Stimulated activated CD4-positive, alpha-beta T cell treated with anti-CD3 and anti-CD28 coated beads, Interleukin-1b, Interleukin-23, amount 100 ng/mL, for 48 hours (primary cell): Measurements from ENCODE around the gene GLI2.

Experiments used
- DNase-seq: peaks from one replicate; pipeline ENCODE4 v3.0.0-alpha.2; 2020

GLI2 gene

GRCh38 chr2:120739438-120740090 lies 3.9 kb downstream of the GLI2 start:
- DNase-seq: no peak

GRCh38 chr2:120740375-120740764 lies 4.7 kb downstream of the GLI2 start:
- DNase-seq: no peak

- DNase-seq: no peak
Observed at GRCh38 chr2:120740765-120741524, 5.3 kb downstream of the GLI2 start.

- DNase-seq: no peak
Observed at GRCh38 chr2:120741571-120742561, 6.2 kb downstream of the GLI2 start.

GRCh38 chr2:120743657-120744056 lies 8.0 kb downstream of the GLI2 start:
- DNase-seq: no peak

- DNase-seq: no peak
Observed at GRCh38 chr2:120744817-120745216, 9.1 kb downstream of the GLI2 start.

- no peak for DNase-seq
Observed at GRCh38 chr2:120745420-120746111, 9.9 kb downstream of the GLI2 start.

GRCh38 chr2:120746144-120746543 lies 10.5 kb downstream of the GLI2 start:
- no peak for DNase-seq

GRCh38 chr2:120747281-120747680 lies 11.6 kb downstream of the GLI2 start:
- no peak for DNase-seq

- no peak for DNase-seq
Observed at GRCh38 chr2:120747706-120748105, 12.0 kb downstream of the GLI2 start.

- no peak for DNase-seq
Observed at GRCh38 chr2:120748310-120748709, 12.6 kb downstream of the GLI2 start.

GRCh38 chr2:120748741-120749140 lies 13.1 kb downstream of the GLI2 start:
- no peak for DNase-seq

GRCh38 chr2:120749506-120750431 lies 14.1 kb downstream of the GLI2 start:
- no peak for DNase-seq

- DNase-seq: no peak
Observed at GRCh38 chr2:120750488-120751210, 15.0 kb downstream of the GLI2 start.

- no peak for DNase-seq
Observed at GRCh38 chr2:120751553-120751952, 15.9 kb downstream of the GLI2 start.

- DNase-seq: no peak
Observed at GRCh38 chr2:120754067-120754960, 18.6 kb downstream of the GLI2 start.

- no peak for DNase-seq
Observed at GRCh38 chr2:120758181-120759144, 22.8 kb downstream of the GLI2 start.

GRCh38 chr2:120759543-120760331 lies 24.1 kb downstream of the GLI2 start:
- DNase-seq: no peak
